Aorta (tissue), 5 donors: ENCODE results near the gene CD320. TPM values are rescaled to one million over a fixed set of nuclear protein-coding genes. Genes with fewer than 3 reads are reported as not detected.
A peak's percentile ranks its signal among the peaks of the same experiment; 100 is the strongest.
"Not testable (repeated sequence)": the region's sequence is repeated elsewhere in the genome, so short reads cannot be mapped to it uniquely, and the experiment has no call there.

Source experiments
- ATAC-seq: fragments of 200-7000 bp; cut with Tn5 transposase; one replicate; pipeline ENCODE4 v1.9.1; 2022; ENCODE audit warnings: moderate library complexity; ENCODE audit not compliant: low FRiP score
- DNase-seq, 2 donors: peaks; one replicate each; pipeline ENCODE4 v3.0.0-alpha.2; 2020
- H3K27ac ChIP-seq, 2 donors: one replicate each; pipeline ENCODE4 v1.5.1; 2013; ENCODE audit warnings: low read length in 2 of 2, mild to moderate bottlenecking in 2 of 2, moderate library complexity in 2 of 2, control low read depth in 1 of 2, inconsistent platforms in 1 of 2, low read depth in 1 of 2
- H3K27me3 ChIP-seq, 2 donors: one replicate each; pipeline ENCODE4 v1.6.1; 2013; ENCODE audit warnings: control low read depth in 1 of 2, low read length in 1 of 2, mild to moderate bottlenecking in 1 of 2, moderate library complexity in 1 of 2; ENCODE audit not compliant: insufficient read depth in 2 of 2, control insufficient read depth in 1 of 2
- H3K36me3 ChIP-seq, 2 donors: one replicate each; pipeline ENCODE4 v1.6.1; 2013; ENCODE audit warnings: control low read depth in 1 of 2, low read length in 1 of 2, mild to moderate bottlenecking in 1 of 2; ENCODE audit not compliant: insufficient read depth in 2 of 2, control insufficient read depth in 1 of 2
- H3K4me1 ChIP-seq, 2 donors: one replicate each; pipeline ENCODE4 v1.6.1; 2013; ENCODE audit warnings: low read length in 2 of 2, control low read depth in 1 of 2, mild to moderate bottlenecking in 1 of 2, moderate library complexity in 1 of 2; ENCODE audit not compliant: insufficient read depth in 2 of 2, control insufficient read depth in 1 of 2
- H3K4me3 ChIP-seq, 2 donors: one replicate each; pipeline ENCODE4 v1.5.1; 2013; ENCODE audit warnings: low read length in 2 of 2, control low read depth in 1 of 2, mild to moderate bottlenecking in 1 of 2
- H3K9me3 ChIP-seq: one replicate; pipeline ENCODE4 v1.6.1; 2013; ENCODE audit warnings: mild to moderate bottlenecking, low read length; ENCODE audit not compliant: control insufficient read depth
- WGBS, 2 donors: extraction: QIAGEN DNeasy Blood & Tissue Kit; methylation state at CpG; one replicate each; pipeline ENCODE4 v1.1.7; 2013; 5-methylcytosine and 5-hydroxymethylcytosine counted together
- intact Hi-C, 2 donors: fragments of 100-400 bp; cut with DNase I; formaldehyde crosslinking; loops; one replicate each; pipeline versions ENCODE4 v1.14.2 to v1.15.0; 2022
- polyA plus RNA-seq, 2 donors: library from polyadenylated mRNA; stranded (reverse); fragments of 200-250 nt; gene quantifications; one replicate each; pipeline ENCODE4 v1.2.3, GENCODE V29; 2013
- total RNA-seq, 2 donors: library from RNA; stranded (reverse); fragmentation: NEBNext Ultra II Directional; extraction: Animal tissue kit (Norgen Biotek cat#: 25700); gene quantifications; one replicate each; pipeline ENCODE4 v1.2.1, GENCODE V29; 2021
- donor health status: healthy with polysubstance abuse.
- donor health status: Bipolar disorder and iron deficiency.
- donor health status: DM: no; HTN: no; CAD: no.
- donor health status: DM: no; HTN: no; CAD: no.
- donor health status: DM: yes; HTN: yes; CAD: no.

CD320 gene
- total and polyA plus RNA-seq, 4 donors: 17.3 to 42.6 (median 26.8) TPM

GRCh38 chr19:8305798-8306197 lies 2.4 kb downstream of the CD320 start:
- 73 to 95% methylated on average over 4 of the region's 4 CpGs for WGBS, 2 donors
- Histone ChIP-seq H3K4me1 (no peaks in the 10 kb centered on the region), H3K27me3 (no peaks in the 10 kb centered on the region), H3K27ac (no peak overlapping the region), H3K9me3 (no peaks in the 10 kb centered on the region), H3K36me3 (no peaks in the 10 kb centered on the region), H3K4me3 (no peak overlapping the region)
- DNase-seq (peak; percentile 14 to 50), ATAC-seq (no peak)
- intact Hi-C loops: no loop called here

- DNase-seq: peak; percentile 44 to 73
Observed at GRCh38 chr19:8304841-8305621, 3.1 kb downstream of the CD320 start.

GRCh38 chr19:8302734-8303133 lies 5.4 kb downstream of the CD320 start:
- DNase-seq: peak in 1 of 2 donors; percentile 17

More at GRCh38 chr19:8304841-8305621, 3.1 kb downstream of the CD320 start:
- no peak for ATAC-seq
- intact Hi-C loops: no loop called here
- H3K27ac ChIP-seq: no peak overlapping the region
- H3K9me3 ChIP-seq: no peaks in the 10 kb centered on the region
- no peak overlapping the region for H3K4me3 ChIP-seq
- H3K36me3 ChIP-seq: no peaks in the 10 kb centered on the region
- no peaks in the 10 kb centered on the region for H3K27me3 ChIP-seq
- 81 to 83% methylated on average over 33 of the region's 33 CpGs for whole genome bisulfite sequencing, 2 donors
- H3K4me1 ChIP-seq: no peaks in the 10 kb centered on the region

GRCh38 chr19:8302357-8302691 lies 5.8 kb downstream of the CD320 start:
- DNase-seq: peak; percentile 64 to 74
- H3K4me3 ChIP-seq: no peak overlapping the region
- no peak overlapping the region for H3K27ac ChIP-seq
- WGBS, 2 donors: 64 to 67% methylated on average over 10 to 11 of the region's 11 CpGs
- peak; percentile 47 for ATAC-seq
- H3K4me1 ChIP-seq: no peaks in the 10 kb centered on the region
- H3K27me3 ChIP-seq: no peaks in the 10 kb centered on the region
- no peaks in the 10 kb centered on the region for H3K9me3 ChIP-seq
- no peaks in the 10 kb centered on the region for H3K36me3 ChIP-seq
- intact Hi-C loops: no loop called here

More at GRCh38 chr19:8302734-8303133, 5.4 kb downstream of the CD320 start:
- Histone ChIP-seq H3K27me3 (no peaks in the 10 kb centered on the region), H3K9me3 (no peaks in the 10 kb centered on the region), H3K36me3 (no peaks in the 10 kb centered on the region), H3K27ac (no peak overlapping the region), H3K4me1 (no peaks in the 10 kb centered on the region), H3K4me3 (no peak overlapping the region)
- 69 to 72% methylated on average over 7 of the region's 7 CpGs for WGBS, 2 donors
- no peak for ATAC-seq
- intact Hi-C loops: no loop called here

- H3K36me3 ChIP-seq, intact Hi-C loops, H3K4me1 ChIP-seq, H3K27me3 ChIP-seq, H3K9me3 ChIP-seq, DNase-seq, H3K27ac ChIP-seq, H3K4me3 ChIP-seq: not testable (repeated sequence)
- no CpG with 5 or more reads among the region's 9 CpGs for WGBS, 2 donors
- ATAC-seq: peak; percentile 57
Observed at GRCh38 chr19:8291337-8291736, 16.8 kb downstream of the CD320 start.

GRCh38 chr19:8276508-8276907 lies 31.6 kb downstream of the CD320 start:
- H3K9me3 ChIP-seq, H3K4me3 ChIP-seq, intact Hi-C loops, ATAC-seq, DNase-seq, H3K4me1 ChIP-seq, H3K36me3 ChIP-seq, H3K27me3 ChIP-seq, H3K27ac ChIP-seq: not testable (repeated sequence)
- WGBS, 2 donors: no CpG with 5 or more reads among the region's 9 CpGs

GRCh38 chr19:8269724-8270123 lies 38.4 kb downstream of the CD320 start:
- Histone ChIP-seq H3K27ac (no peak overlapping the region), H3K9me3 (no peaks in the 10 kb centered on the region), H3K4me3 (no peak overlapping the region), H3K36me3 (no peaks in the 10 kb centered on the region), H3K4me1 (no peaks in the 10 kb centered on the region), H3K27me3 (no peaks in the 10 kb centered on the region)
- no peak for DNase-seq
- no peak for ATAC-seq
- WGBS, 2 donors: 89 to 92% methylated on average over 3 of the region's 3 CpGs
- intact Hi-C loops: loop anchor here in 1 of 2 donors (10.0 kb wide), 1 partner anchor 135 kb away; no protein-coding TSS in a partner anchor

GRCh38 chr19:8265872-8266271 lies 42.3 kb downstream of the CD320 start:
- Histone ChIP-seq H3K36me3 (no peaks in the 10 kb centered on the region), H3K9me3 (no peaks in the 10 kb centered on the region), H3K4me3 (no peak overlapping the region), H3K4me1 (no peaks in the 10 kb centered on the region), H3K27ac (no peak overlapping the region), H3K27me3 (no peaks in the 10 kb centered on the region)
- DNase-seq (no peak), ATAC-seq (no peak)
- 79 to 83% methylated on average over 3 of the region's 3 CpGs for WGBS, 2 donors
- intact Hi-C loops: loop anchor here in 1 of 2 donors (10.0 kb wide), 1 partner anchor 139 kb away; no protein-coding TSS in a partner anchor

- WGBS, 2 donors: 87 to 88% methylated on average over 4 of the region's 4 CpGs
- not testable (repeated sequence) for ATAC-seq, H3K27ac ChIP-seq, H3K4me3 ChIP-seq, H3K36me3 ChIP-seq, H3K4me1 ChIP-seq, H3K9me3 ChIP-seq, H3K27me3 ChIP-seq
- DNase-seq: peak in 1 of 2 donors; percentile 12
- intact Hi-C loops: loop anchor here in 1 of 2 donors (10.0 kb wide), 1 partner anchor 141 kb away; no protein-coding TSS in a partner anchor
Observed at GRCh38 chr19:8264248-8264647, 43.9 kb downstream of the CD320 start.
